Activated gamma-delta T cell treated with anti-CD3 and anti-CD28 coated beads, Interleukin-2, amount 50 U/mL, for 16 hours (primary cell): ENCODE measurements around the gene GNAT3.

ENCODE experiments used
- DNase-seq: peaks from one replicate; pipeline ENCODE4 v3.0.0-alpha.2; 2020; ENCODE audit warnings: low read depth

GNAT3 gene

DNA sequence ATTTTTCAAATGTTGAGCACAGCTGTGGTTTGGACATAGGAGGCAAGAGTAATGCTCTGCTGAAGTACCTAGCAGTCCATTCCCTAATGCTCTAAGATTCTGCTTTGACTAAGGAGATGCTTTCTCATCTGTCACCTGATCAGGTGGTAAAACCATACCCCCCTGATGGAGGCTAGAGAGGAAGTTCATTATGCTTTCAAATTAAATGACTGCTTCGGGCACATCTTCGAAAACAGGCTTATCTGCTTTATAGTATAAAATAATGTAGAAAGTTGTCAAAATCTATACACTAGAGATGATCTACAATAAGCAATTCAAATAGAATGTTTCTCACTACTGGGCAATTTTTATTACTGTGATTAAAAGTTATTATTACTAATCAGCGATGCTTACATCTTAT lies at the start of gene GNAT3:
Gene GNAT3 (minus strand): TSS at position 101 of the 400 bp plus-strand sequence. CDS start 138 bp downstream, outside the sequence.
- no peak for DNase-seq

DNA sequence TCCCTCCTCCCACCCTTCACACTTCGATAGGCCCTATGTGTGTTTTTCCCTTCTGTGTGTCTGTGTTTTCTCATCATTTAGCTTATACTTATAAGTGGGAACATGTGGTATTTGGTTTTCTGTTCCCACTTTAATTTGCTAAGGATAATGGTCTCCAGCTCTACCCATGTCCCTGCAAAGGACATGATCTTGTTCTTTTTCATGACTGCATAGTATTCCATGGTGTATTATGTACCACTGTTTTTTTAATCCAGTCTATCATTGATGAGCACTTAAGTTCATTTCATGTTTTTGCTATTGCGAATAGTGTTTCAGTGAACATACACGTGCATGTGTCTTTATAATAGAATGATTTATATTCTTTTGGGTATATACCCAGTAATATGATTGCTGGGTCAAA lies 46.3 kb upstream of the GNAT3 start:
- no peak for DNase-seq

DNA sequence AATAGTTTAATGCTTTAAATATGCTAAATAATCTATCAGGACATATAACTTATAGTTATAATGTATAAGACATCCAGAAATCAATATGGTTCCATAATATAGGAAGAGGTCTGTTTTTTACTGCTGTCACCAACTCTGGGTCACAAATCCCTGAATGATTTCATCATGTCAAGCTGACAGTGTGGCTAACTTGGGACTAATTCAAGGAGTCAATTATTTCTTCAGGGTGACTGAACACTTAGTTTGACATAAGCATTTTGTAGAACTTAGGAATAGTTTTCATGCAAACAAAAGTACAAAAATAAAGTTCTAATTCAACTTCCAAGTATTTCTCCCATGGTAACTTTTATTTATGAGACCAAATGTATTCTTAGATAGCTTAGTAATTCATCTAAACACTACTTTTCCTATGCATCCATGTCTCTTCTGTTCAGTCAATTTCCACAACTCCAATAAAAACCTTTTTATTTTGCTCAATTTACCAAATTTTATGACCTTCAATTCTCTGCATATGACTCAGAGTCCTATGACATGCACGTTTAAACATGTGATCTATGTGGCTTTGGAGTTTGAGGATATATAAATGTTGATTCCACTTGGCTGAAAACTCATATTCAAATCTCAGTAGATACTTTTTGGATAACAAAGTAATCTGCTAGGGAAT lies 40.3 kb upstream of the GNAT3 start:
- no peak for DNase-seq

DNA sequence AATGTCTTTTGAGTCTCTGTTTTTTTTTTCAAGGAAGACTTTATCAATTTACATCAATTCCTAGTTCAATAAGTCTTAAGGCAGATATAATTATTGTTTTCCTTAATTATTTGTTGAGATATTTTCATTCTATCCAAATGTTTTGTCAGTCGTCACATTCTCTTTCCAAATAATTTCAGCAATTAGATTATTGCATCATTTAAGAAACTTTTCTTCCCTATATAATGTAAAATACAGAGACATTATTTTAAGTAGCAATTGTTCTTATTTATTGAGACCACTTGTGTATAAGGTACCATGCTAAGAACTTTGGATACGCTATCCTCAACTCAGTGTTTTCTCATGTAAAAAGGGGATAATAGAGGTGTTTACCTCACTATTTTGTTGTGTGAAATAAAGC lies 38.1 kb upstream of the GNAT3 start:
- no peak for DNase-seq

DNA sequence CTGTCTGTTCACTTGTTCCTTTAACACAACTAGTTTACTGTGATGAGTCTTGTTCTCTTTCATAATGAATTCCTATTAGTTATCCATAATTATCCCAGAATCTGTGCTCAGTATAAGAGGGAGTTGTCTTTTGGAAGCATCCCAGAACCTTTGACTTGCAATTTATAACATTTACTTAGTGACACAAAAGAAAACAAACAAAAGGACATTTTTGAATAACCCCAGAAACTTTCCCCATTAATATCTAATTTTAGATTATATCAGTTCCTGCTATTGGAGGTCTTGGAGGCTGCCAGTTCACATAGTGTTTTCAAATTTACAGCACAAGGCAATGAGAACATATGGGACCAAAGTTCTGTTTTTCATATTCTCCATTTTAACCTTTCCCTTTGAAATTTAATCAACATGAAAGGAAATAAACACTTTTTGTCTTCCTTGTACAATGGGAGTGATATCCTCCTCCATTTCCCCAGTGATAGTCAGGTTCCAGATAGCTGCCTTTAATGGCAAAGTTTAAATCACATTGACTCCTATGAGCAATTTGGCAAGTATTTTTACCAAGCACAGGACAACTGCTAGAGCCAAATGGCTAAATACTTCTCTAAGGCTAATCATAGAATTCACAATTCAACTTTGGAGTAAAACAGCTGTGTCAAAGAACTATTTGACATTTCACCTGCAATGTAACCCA lies 37.1 kb upstream of the GNAT3 start:
- DNase-seq = no peak

DNA sequence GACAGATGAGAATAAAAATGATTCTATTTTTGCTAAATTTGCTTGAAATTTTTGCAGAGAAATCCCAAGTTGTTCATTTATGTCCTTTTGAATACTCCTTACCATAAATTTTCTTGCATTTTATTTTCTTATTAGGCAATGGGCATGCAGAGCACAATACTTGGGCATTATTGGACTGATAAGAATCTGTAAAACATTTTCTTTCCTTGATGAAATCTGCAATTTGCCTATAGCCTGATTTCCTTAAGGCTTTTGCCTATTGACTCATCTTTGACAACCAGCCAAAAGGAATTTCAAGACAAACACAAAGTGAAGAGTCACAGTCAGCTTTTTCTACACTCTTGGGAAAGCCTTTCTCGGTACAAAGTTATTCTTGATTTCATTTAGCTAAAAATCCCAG lies 30.5 kb upstream of the GNAT3 start:
- no peak for DNase-seq

DNA sequence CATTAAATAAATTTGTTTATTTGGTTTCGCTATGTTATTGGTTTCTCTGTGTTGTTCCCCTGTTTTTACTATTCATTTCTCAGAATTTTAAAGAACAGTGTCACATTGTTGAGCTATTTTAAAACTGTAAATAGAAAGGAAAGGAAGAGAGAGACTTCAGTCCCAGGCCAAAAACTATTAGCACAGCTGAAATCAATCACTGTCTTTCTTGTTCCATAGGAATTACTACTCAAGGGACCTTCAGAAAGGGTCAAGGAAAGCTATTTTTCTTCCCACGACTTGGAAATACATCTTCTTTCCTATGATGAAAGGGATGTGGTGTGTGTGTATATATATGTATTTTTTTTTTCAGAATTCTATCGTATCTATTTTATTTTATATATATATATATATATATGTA lies 29.0 kb upstream of the GNAT3 start:
- DNase-seq = no peak

DNA sequence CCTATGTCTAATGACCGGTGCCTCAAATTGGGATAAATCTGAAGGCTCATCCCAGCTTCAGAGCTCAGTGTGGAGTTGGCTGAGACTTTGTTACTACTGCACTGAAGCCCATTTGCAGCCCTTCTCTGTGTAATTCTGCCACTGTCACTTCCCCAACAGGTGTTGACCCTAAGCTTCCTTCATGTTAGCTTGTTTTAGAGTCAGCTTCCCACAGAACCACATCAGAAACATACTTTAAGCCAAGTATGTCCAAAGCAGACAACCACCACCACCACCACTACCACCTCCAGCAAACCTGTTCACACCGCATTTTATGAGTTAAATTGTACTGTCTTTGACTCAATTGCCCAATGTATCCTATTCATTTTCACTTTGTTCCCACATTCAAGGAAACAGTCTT lies 25.2 kb upstream of the GNAT3 start:
- DNase-seq = no peak

DNA sequence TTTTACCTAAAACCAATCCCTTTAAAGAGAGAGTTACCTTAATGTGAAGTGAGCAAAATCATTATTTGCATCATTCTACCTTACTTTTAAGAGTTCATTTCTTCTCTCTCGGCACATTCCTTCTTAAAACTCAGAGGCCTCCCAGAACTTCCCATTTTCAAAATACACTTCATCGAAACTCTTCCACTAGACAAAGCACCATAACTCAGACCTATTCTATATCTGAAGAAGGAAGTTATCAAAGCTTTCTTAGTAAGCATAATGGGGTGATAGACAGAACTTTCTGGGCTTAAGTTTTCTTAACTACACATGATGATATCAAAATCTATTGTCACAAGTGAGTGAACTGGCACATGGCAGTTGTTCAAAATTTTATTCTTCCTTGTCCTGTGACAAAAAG lies 24.6 kb upstream of the GNAT3 start:
- no peak for DNase-seq

DNA sequence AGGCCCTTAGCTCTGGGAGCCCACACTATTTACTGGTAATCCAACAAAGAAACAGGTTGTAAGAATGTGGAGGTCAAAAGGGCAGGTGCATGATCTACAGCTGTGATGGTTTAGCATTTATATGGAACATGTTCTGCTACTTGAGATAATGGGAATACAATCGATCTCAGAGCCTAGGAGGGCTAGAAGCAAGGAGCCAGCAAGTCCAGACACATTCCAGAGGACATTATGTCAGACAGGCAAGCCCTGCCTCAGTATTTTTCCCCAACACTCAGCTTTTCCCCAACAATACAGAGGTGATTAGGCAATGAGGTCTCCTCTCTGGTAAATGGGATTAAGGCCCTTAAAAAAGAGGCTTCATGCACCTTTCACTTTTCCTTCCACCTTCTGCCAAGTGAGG lies 21.4 kb upstream of the GNAT3 start:
- no peak for DNase-seq

DNA sequence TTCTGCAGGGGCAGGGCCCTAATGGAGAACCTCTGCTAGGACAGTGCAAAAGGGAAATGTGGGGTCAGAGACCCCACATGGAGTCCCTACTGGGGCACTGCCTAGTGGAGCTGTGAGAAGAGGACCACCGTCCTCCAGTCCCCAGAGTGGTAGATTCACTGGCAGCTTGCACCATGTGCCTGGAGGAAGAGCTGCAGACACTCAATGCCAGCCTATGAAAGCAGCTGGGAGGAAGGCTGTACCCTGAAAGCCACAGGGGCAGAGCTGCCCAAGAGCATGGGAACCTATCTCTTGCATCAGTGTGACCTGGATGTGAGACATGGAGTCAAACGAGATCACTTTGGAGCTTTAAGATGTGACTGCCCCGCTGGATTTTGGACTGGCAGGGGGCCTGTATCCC lies 20.3 kb upstream of the GNAT3 start:
- no peak for DNase-seq

DNA sequence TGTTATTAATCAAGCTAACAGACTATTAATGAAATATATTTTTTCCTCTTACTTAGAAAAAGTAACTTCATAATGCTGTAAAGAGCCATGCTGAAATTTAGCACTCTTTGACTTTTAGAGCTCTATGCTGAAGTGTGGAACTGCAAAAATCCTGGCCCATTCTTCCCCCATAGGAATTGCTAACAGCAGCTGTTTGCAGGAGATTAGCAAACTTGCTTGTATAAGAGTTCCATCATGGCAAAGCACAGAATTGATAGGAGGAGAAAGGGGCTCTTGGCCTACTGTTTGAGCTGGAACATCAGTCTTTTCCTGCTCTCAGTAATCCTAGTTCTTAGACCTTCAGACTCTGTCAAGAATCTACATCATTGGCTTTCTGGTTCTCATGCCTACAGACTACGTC lies 18.3 kb upstream of the GNAT3 start:
- DNase-seq = no peak

DNA sequence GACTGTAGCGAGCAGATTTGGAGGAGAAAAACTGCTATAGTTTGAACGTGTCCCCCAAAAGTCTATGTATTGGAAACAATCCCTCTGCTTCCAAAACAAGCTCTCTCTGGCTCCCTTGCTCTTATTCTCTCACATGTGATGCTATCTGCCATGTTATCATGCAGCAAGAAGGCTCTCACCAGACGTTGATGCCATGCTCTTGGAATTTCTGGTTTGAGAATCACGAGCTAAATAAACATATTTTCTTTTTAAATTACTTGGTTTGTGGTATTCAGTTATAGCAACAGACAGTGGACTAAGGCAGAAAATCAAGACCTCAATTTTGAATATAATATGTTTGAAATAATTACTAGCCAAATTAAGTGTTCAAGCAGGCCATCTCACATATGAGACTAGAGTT lies 17.5 kb upstream of the GNAT3 start:
- DNase-seq = no peak

DNA sequence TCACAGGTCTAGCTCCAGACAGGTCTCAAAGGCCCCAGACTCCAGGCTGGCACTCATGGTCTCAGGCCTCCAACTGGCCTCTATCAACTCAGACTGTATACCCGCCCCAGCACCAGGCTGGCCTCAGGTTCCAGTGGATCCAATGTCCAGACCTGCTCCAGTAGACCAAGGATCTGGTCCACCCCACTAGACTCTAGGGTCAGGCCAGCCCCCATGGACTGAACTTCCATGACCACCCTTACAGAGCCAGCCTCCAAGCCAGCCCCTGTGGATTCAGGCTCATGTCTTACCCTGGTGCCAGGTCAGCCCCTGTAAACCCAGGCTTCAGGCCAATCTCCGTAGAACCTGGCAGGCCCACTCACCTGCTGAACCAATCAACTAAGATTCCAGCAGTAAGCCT lies 16.8 kb upstream of the GNAT3 start:
- DNase-seq = no peak

DNA sequence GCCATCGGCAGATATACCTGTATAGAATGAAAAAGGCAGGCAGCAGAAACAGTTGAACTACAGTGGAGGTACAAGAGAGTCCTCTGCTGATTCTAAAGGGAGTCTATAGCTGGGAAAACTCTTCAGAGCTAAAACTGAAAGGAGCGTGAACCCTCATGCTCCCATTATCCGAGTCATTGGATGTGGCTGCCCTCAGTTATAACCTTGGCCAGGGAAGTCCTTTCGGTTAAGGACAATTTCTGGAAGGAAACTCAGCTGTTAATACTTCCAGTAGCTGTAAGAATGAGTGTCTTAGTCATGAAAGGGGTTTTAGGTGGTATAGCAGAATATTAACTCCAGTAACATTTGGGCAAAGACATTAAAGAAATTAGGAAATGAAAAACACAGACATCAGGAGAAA lies 14.6 kb upstream of the GNAT3 start:
- DNase-seq = no peak

DNA sequence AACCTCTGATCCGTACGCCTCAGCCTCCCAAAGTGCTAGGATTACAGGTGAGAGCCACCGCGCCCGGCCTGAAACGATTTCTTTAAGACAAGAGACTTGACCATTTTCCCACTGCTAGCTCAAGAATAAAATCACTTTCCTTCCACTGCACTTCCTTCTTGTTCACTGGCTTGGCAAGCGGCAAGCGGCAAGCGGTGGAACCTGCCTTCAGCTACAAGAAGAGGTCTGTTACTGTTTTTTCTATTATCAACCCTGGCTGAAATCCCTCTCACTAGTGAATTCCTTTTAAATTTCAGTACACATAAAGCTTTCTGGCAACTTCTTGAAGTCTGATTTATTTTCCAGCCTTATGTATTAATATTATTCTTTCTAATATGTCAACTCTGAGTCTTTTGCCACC lies 12.8 kb upstream of the GNAT3 start:
- DNase-seq = no peak

DNA sequence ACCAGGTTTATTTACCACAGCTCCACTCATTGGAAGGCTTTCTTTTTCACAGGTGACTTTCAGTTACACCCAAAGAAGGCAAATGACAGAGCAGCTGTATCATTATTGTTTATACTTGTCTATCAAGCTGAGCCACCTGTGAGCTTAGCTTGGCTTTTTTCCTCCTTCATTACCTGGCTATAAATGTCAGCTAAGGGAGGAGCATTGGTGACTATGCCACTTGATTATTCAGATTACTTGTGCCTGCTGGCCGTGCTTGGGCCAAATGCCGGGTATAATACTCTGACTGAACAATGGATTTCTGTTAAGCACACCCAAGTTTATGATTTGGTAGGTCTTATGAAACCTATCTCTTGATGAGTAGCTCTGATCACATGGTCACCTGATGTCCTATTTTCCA lies 9.9 kb upstream of the GNAT3 start:
- DNase-seq = no peak

DNA sequence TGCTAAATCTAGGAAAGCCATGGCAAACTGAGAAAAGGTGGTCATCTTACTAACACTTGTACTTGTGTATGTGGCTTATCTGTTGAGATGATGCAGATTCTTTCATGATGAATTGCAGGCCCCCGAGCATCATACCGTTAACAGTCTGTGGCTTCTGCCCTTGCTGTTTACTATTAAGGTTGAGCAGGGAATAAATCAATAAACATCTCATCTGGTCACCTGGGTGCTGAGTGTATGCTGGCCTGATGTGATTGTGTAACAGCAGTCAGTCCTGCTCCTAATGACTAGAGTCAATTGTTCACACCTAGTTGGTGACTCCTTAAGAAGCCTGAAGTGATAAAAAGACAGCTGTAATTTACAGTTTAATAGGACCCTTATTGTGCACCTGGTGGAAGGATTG lies 8.3 kb upstream of the GNAT3 start:
- DNase-seq = no peak

DNA sequence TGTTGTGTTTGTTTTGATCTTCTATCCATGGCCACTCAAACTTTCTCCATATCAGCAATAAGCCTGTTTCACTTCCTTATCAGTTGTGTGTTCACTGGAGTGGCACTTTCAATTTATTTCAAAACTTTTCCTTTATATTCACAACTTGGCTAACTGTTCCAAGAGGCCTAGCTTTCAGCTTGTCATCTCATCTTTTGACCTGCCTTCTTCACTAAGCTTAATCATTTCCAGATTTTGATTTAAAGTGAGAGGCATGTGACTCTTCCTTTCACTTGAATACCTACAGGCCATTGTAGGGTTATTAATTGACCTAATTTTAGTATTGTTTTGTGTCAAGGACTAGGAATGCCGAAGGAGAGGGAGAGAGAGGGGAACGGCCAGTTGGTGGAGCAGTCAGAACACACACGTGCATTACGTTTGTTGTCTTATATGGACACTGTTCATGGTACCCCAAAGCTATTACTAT lies 5.5 kb upstream of the GNAT3 start:
- DNase-seq = no peak

DNA sequence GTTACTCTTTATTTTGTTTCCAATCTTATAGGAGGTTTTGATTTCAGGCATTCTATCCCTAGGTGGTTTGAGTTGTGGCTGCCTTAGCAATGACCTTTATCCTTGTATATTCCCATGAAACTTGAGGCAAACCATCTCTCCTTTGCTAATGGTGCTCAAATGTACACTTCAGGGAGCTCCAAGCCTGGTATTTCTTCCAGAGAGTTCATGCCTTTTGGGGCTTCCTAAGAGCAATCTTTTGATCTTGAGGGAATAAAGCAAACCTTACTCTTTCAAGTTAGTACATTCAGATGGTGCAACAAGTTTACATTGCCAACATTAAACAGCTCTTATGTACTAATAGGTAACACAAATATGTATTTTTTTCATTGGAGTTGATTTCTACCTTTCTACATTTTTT lies 3.4 kb upstream of the GNAT3 start:
- no peak for DNase-seq

DNA sequence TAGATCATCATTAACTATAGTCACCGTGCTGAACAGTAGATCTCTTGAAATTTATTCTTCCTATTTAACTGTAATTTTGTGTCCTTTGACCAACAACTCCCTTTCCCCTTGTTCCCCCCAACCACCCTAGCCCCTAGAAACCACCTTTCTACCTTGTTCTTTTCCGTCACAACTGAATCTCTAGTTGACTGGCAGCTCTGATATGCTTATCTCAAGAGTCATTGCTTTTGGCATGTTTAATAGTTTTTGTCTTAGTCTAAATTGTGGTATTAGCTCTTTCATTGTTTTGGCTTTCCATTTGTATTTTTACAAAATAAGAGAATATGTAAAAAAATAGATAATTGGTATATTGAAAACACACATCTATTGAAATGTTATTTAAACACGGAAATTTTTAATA lies 1.8 kb downstream of the GNAT3 start:
- DNase-seq = no peak

DNA sequence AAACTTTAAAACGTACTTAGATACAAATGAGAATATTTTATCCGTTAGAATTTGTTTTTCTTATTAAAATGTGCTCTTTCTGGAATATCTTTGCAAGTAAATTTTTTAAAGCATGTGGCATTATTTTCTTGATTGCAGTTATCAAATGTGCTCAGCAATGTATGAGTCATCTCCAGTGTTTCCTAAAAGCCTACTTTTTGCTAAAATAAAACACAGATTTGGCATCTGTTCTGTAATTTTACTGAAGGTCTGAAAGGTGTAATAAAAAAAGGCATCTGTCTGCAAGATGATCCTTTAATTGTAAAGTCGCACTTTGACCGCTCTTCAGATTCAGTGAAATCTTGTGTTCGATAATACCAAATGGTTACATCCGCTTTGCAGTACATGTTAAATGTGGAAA lies 3.4 kb downstream of the GNAT3 start:
- no peak for DNase-seq

DNA sequence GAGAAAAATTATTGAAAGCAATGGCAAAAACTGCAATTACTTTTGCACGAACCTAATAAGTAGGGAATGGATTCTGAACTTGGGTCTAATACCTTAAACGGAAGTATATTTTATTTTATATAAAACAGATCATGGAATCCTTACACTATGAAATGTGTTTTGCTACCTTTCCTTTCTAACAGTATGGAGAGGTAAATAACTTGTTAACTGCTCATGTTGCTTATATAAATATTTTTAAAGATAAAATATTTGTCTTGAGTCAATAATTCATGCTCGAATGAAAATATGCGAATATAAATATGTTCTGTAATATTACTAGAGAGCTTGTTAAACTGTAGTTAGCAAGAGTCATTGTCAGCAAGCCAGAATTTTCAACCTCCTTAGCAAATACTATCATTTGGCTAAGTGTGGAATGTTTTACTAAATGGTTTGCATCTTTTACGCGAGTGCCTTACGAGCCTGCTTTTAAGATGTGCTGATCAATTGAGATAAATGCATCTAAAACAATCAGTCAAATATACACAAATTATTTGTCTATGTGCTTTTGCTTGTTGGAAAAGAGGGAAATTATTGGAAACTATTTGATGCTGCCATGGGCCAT lies 5.9 kb downstream of the GNAT3 start:
- DNase-seq = no peak

DNA sequence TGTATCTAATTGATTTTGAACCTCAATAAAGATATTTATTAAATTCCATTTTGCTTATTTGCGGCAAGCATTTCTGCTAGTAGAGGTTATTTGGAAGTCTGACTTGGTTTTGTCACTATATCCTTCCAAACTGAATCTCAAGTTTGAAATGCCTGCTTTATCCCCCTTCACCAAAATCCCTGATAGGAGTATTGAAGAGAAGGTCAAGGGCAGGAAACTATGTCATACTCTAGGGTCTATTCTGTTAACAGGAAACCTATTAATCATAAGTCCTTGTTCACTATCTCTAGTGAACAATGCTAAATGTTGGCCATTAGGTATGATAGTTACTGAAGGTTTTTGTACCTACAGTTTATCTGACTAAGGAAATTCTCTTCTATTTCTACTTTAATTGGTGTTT lies 11.5 kb downstream of the GNAT3 start:
- DNase-seq = no peak
